Measurements from ENCODE around the gene ENDOV. TPM values are rescaled to one million over a fixed set of nuclear protein-coding genes. Genes with fewer than 3 reads are reported as not detected.
"Not testable (repeated sequence)": the region's sequence is repeated elsewhere in the genome, so short reads cannot be mapped to it uniquely, and the experiment has no call there.

The ENDOV gene
- total RNA-seq, 1 donor from 2014 or later = 36.1 TPM

GRCh38 chr17:80394629-80395216 lies 20.2 kb upstream of the ENDOV start:
- H3K36me3 Mint-ChIP-seq (ENCODE audit: insufficient read depth) = peaks cover 8% of the 10 kb centered on the region
- H3K27me3 Mint-ChIP-seq = no peaks in the 10 kb centered on the region
- H3K9me3 Mint-ChIP-seq (ENCODE audit: low read depth) = no peaks in the 10 kb centered on the region
- no peak for TF ChIP-seq CTCF (IDR thresholded peaks at IDR 0.05; ENCODE audit: unreplicated experiment)
- no peaks in the 10 kb centered on the region for H3K4me1 Mint-ChIP-seq (ENCODE audit: low read depth)
- no peak for DNase-seq (ENCODE audit: low spot score, unreplicated experiment)
- H3K4me3 Mint-ChIP-seq (ENCODE audit: low read depth) = no peak overlapping the region
- H3K27ac Mint-ChIP-seq = no peak overlapping the region

DNA sequence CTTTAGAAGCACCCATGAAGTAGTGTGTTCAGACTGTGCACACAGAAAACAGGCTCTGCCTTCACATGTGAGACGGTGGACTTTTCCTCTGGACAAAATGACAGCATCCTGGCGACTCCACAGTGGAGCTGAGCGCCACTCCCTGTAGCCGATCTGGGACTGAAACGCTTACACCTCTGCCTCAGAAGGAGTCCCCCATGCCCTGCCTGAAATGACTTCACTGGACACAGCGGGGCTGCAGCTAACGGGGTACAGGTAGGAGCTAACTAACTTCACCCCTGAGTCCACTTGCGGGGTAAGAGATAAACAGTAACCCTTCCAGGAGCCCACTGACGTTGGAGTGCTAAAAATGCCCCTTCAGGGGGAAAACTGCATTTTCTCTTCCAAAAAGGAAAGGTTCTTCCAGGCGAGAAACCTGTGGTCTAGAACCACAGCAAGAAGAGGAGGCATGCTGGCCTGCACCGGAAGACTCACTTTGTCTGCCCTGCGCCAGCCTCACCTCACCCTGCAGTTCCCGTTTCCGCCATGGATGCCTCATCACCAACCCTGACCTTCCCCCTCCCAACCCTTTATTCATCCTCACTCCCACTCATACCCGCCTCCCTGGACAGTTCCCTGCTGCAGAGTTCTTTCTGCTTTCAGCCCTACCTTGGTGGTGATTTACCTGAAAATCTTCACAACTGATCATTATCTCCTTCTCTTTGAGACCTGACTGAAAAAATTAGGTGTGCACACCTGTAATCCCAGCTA lies 19.4 kb upstream of the ENDOV start:
- H3K9me3 Mint-ChIP-seq (ENCODE audit: low read depth) = no peaks in the 10 kb centered on the region
- H3K27me3 Mint-ChIP-seq = peaks cover under 1% of the 10 kb centered on the region
- no peak for DNase-seq (ENCODE audit: low spot score, unreplicated experiment)
- H3K4me3 Mint-ChIP-seq (ENCODE audit: low read depth) = no peak overlapping the region
- H3K36me3 Mint-ChIP-seq (ENCODE audit: insufficient read depth) = peaks cover 5% of the 10 kb centered on the region
- no peak overlapping the region for H3K27ac Mint-ChIP-seq
- TF ChIP-seq CTCF (IDR thresholded peaks at IDR 0.05; ENCODE audit: unreplicated experiment) = no peak
- H3K4me1 Mint-ChIP-seq (ENCODE audit: low read depth) = no peaks in the 10 kb centered on the region

DNA sequence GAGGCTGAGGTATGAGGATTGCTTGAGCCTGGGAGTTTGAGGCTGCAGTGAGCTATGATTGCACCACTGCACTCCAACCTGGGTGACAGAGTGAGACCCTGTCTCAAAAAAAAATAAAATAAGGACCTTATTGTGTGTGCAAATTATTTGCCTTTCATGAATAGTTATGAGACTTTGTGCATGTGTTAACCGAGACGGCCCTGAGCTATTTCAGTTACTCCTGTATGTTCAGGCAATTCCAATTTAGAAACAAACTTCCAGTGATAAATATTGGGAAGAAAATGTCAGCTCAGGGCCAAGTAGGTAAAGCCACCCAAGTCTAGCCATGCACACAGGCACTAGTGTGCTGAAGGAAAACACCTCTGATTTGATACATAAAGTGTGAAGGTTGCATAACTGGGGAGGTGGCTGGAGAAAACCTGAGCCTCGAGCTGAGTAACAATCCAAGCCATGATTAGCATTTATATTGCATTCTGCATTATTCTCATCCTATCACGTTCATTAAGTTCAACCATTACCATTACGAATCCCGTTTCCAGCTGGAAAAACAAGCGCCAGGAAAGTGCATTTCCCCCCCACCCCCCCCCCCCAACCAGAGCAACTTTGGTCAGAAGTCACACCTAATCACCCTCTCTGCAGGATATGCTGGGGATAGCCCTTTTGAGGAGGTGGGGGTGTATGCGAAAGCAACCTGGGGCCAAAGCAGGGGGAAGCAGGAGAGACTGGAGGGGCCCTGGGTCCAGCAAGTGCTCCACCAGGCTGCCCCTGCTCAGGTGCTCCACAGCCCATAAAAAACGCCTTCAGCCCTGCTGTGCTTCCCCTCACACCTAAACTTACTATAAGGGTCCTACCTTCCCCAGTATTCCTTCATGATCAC lies 18.6 kb upstream of the ENDOV start:
- Mint-ChIP-seq H3K27ac (no peak overlapping the region), H3K27me3 (peaks cover 3% of the 10 kb centered on the region), H3K9me3 (ENCODE audit: low read depth) (no peaks in the 10 kb centered on the region), H3K4me1 (ENCODE audit: low read depth) (no peaks in the 10 kb centered on the region), H3K36me3 (ENCODE audit: insufficient read depth) (peaks cover 5% of the 10 kb centered on the region), H3K4me3 (ENCODE audit: low read depth) (no peak overlapping the region)
- no peak for TF ChIP-seq CTCF (IDR thresholded peaks at IDR 0.05; ENCODE audit: unreplicated experiment)
- no peak for DNase-seq (ENCODE audit: low spot score, unreplicated experiment)

DNA sequence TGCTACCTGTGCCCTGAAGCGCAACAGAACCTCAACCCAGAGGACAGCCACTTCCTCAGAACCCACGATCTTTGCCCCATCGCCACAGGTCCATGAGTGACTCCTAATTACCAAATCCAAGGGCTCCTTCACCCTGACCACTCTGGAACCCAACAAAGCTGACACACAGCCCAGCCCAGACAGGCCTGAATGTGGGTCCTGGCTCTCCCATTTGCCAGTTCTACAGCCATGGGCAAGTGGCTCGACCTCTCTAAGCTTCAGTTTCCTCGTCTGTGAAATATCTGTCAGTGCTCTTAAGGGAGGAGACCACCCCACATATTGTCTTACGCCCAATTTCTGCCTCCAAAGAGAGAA lies 18.0 kb upstream of the ENDOV start:
- no peaks in the 10 kb centered on the region for H3K4me1 Mint-ChIP-seq (ENCODE audit: low read depth)
- no peak for TF ChIP-seq CTCF (IDR thresholded peaks at IDR 0.05; ENCODE audit: unreplicated experiment)
- peak overlapping the region; percentile 21 for H3K27ac Mint-ChIP-seq
- peaks cover 5% of the 10 kb centered on the region for H3K36me3 Mint-ChIP-seq (ENCODE audit: insufficient read depth)
- DNase-seq (ENCODE audit: low spot score, unreplicated experiment) = no peak
- no peak overlapping the region for H3K4me3 Mint-ChIP-seq (ENCODE audit: low read depth)
- no peaks in the 10 kb centered on the region for H3K9me3 Mint-ChIP-seq (ENCODE audit: low read depth)
- peaks cover 3% of the 10 kb centered on the region for H3K27me3 Mint-ChIP-seq

DNA sequence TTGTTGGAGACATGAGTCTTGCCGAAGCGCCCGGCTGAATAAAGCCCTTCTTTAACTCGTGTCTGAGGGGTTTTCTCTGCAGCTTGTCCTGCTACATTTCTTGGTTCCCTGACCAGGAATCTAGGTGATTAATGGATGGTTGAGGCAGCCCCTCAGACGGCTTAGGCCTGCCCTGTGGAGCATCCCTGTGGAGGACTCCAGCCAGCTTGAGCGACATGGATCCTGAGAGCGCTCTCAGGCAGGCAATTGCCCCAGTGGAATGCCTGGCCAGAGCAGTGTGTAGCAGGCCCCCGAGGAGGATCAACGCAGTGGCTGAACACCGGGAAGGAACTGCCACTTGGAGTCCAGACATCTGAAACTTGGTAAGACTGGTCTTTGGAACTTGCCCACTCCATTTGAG lies 17.3 kb upstream of the ENDOV start:
- Mint-ChIP-seq H3K4me1 (ENCODE audit: low read depth) (no peaks in the 10 kb centered on the region), H3K27me3 (peaks cover 3% of the 10 kb centered on the region), H3K9me3 (ENCODE audit: low read depth) (no peaks in the 10 kb centered on the region), H3K27ac (no peak overlapping the region), H3K36me3 (ENCODE audit: insufficient read depth) (peaks cover 5% of the 10 kb centered on the region), H3K4me3 (ENCODE audit: low read depth) (no peak overlapping the region)
- no peak for TF ChIP-seq CTCF (IDR thresholded peaks at IDR 0.05; ENCODE audit: unreplicated experiment)
- no peak for DNase-seq (ENCODE audit: low spot score, unreplicated experiment)

- not testable (repeated sequence) for DNase-seq (ENCODE audit: low spot score, unreplicated experiment); H3K36me3 Mint-ChIP-seq (ENCODE audit: insufficient read depth); H3K27me3 Mint-ChIP-seq; H3K4me3 Mint-ChIP-seq (ENCODE audit: low read depth); H3K9me3 Mint-ChIP-seq (ENCODE audit: low read depth); H3K4me1 Mint-ChIP-seq (ENCODE audit: low read depth)
- H3K27ac Mint-ChIP-seq = peak overlapping the region; percentile 19
Measured at GRCh38 chr17:80401086-80401485, 13.9 kb upstream of the ENDOV start.

DNA sequence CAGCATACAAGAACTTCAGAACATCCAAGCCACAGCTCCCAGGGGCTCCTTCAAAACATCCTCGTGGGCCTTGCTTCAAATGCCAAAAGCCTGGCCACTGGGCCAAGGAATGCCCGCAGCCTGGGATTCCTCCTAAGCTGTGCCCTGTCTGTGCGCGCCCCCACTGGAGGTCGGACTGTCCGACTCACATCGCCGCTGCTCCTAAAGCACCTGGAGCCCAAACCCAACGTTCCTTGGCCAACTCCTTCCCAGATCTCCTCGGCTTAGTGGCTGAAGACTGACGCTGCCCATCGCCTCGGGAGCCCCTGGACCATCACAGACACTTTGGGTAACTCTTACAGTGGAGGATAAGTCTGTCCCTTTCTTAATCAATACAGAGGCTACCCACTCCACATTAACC lies 12.9 kb upstream of the ENDOV start:
- not testable (repeated sequence) for DNase-seq (ENCODE audit: low spot score, unreplicated experiment); H3K9me3 Mint-ChIP-seq (ENCODE audit: low read depth); H3K36me3 Mint-ChIP-seq (ENCODE audit: insufficient read depth); H3K4me3 Mint-ChIP-seq (ENCODE audit: low read depth); H3K4me1 Mint-ChIP-seq (ENCODE audit: low read depth); H3K27me3 Mint-ChIP-seq; H3K27ac Mint-ChIP-seq
